Ovary (tissue), 9 donors: Measurements from ENCODE around the gene LYSET. TPM values are rescaled to one million over a fixed set of nuclear protein-coding genes. Genes with fewer than 3 reads are reported as not detected.
"Not testable (repeated sequence)": the region's sequence is repeated elsewhere in the genome, so short reads cannot be mapped to it uniquely, and the experiment has no call there.

Source experiments
- DNase-seq, 5 donors: peaks; one replicate each; pipeline ENCODE4 v3.0.0-alpha.2; 2019 to 2020
- H3K27ac ChIP-seq, 2 donors: fragments of 200-600 bp; one replicate each; pipeline versions ENCODE4 v1.5.1 to v1.8.0; 2019 to 2022
- H3K27me3 ChIP-seq: fragments of 200-600 bp; one replicate; pipeline ENCODE4 v1.8.0; 2022
- H3K36me3 ChIP-seq: fragments of 200-600 bp; sonication (generic); one replicate; pipeline ENCODE4 v1.5.1; 2019
- H3K4me1 ChIP-seq: one replicate; pipeline ENCODE4 v1.8.1; 2013; ENCODE audit warnings: mild to moderate bottlenecking, moderate library complexity; ENCODE audit not compliant: insufficient read depth
- H3K4me3 ChIP-seq: fragments of 200-600 bp; sonication (generic); one replicate; pipeline ENCODE4 v1.5.1; 2017
- H3K9me3 ChIP-seq, 2 donors: fragments of 200-600 bp in 1 of 2; sonication (generic) in 1 of 2; one replicate each; pipeline versions ENCODE4 v1.5.1 to v1.8.1; 2013 to 2019; ENCODE audit warnings: mild to moderate bottlenecking in 1 of 2, moderate library complexity in 1 of 2
- CTCF ChIP-seq, 3 donors: fragments of 450-650 bp in 2 of 3; fragments of 200-600 bp in 1 of 3; IDR thresholded peaks; one replicate each; pipeline versions ENCODE4 v1.5.1 to v1.8.0; 2016 to 2022; ENCODE audit warnings: antibody characterized with exemption in 3 of 3, mild to moderate bottlenecking in 1 of 3
- EP300 ChIP-seq: sonication (generic); formaldehyde crosslinking; IDR thresholded peaks from one replicate; pipeline ENCODE4 v1.6.1; 2017; ENCODE audit warnings: antibody characterized with exemption
- POLR2A ChIP-seq: fragments of 450-650 bp; IDR thresholded peaks from one replicate; pipeline ENCODE4 v1.6.1; 2017; ENCODE audit warnings: antibody characterized with exemption, mild to moderate bottlenecking, moderate library complexity
- WGBS, 3 donors: extraction: QIAGEN DNeasy Blood & Tissue Kit in 1 of 3; methylation state at CpG; one replicate each; pipeline versions ENCODE4 v1.1.5 to v1.1.7; 2013 to 2017; 5-methylcytosine and 5-hydroxymethylcytosine counted together
- intact Hi-C, 4 donors: fragments of 100-400 bp; cut with DNase I; formaldehyde crosslinking; loops; one replicate each; pipeline versions ENCODE4 v1.11.0 to v1.15.1; 2022 to 2023
- polyA plus RNA-seq, 2 donors: library from polyadenylated mRNA; stranded (reverse); fragments of 200-250 nt in 1 of 2; fragments of 350-450 nt in 1 of 2; fragmentation: Illumina TruSeq in 1 of 2; extraction: RNeasy Lipid Tissue Mini Kit (QIAGEN cat#74804) in 1 of 2; gene quantifications; one replicate each; pipeline ENCODE4 v1.2.3, GENCODE V29; 2013 to 2014
- total RNA-seq, 7 donors: library from RNA; depleted of rRNA in 2 of 7; stranded (reverse); fragments of >200 nt in 2 of 7; fragmentation: NEBNext Ultra II Directional in 3 of 7; extraction: Animal tissue kit (Norgen Biotek cat#: 25700) in 3 of 7; gene quantifications; one replicate each; pipeline versions ENCODE4 v1.1.0 to v1.2.4, GENCODE V29; 2016 to 2023
- donor health status: DM: no; HTN: no; CAD: no; lungs with moderate emphysema.
- donor health status: DM: no; HTN: no; CAD: no.
- donor health status: Bipolar disorder and iron deficiency.
- donor health status: DM: yes; HTN: yes; CAD: no.
- donor health status: DM: no; HTN: no; CAD: no.
- donor health status: DM: yes; HTN: yes; CAD: no.

Gene LYSET
- total and polyA plus RNA-seq, 9 donors = 8.0 to 22.2 (median 17.0) TPM

- H3K9me3 ChIP-seq = no peaks in the 10 kb centered on the region
- no peak overlapping the region for H3K27ac ChIP-seq
- intact Hi-C loops = no loop called here
- WGBS, 3 donors = 44 to 67% (median 55%) methylated on average over 4 of the region's 4 CpGs
- DNase-seq = no peak
- H3K36me3 ChIP-seq = no peaks in the 10 kb centered on the region
- H3K4me1 ChIP-seq = peaks cover 4% of the 10 kb centered on the region
- TF ChIP-seq EP300 (no peak), CTCF (IDR thresholded peaks at IDR 0.05) (no peak), POLR2A (no peak)
- no peak overlapping the region for H3K4me3 ChIP-seq
- no peaks in the 10 kb centered on the region for H3K27me3 ChIP-seq
These were observed 13.7 kb upstream of the LYSET start for GRCh38 chr14:93171376-93171775.

GRCh38 chr14:93173943-93174395 lies 11.1 kb upstream of the LYSET start:
- Histone ChIP-seq H3K4me3 (no peak overlapping the region), H3K36me3 (no peaks in the 10 kb centered on the region), H3K27me3 (no peaks in the 10 kb centered on the region), H3K27ac (no peak overlapping the region), H3K9me3 (no peaks in the 10 kb centered on the region), H3K4me1 (peaks cover 3% of the 10 kb centered on the region)
- 15 to 21% (median 15%) methylated on average over 10 of the region's 10 CpGs for WGBS, 3 donors
- intact Hi-C loops = no loop called here
- no peak for DNase-seq
- TF ChIP-seq CTCF (IDR thresholded peaks at IDR 0.05) (no peak), EP300 (no peak), POLR2A (no peak)

- not testable (repeated sequence) for H3K27me3 ChIP-seq, H3K27ac ChIP-seq, H3K9me3 ChIP-seq, H3K4me1 ChIP-seq, H3K36me3 ChIP-seq, H3K4me3 ChIP-seq, DNase-seq
- intact Hi-C loops = loop anchor here in 1 of 4 donors (5.0 kb wide), 1 partner anchor 1272 kb away; no protein-coding TSS in a partner anchor
- WGBS, 3 donors = 74 to 80% (median 77%) methylated on average over 5 of the region's 5 CpGs
These were observed 10.4 kb upstream of the LYSET start for GRCh38 chr14:93174731-93175130.

GRCh38 chr14:93175492-93175891 lies 9.6 kb upstream of the LYSET start:
- 45 to 62% (median 49%) methylated on average over 6 of the region's 6 CpGs for WGBS, 3 donors
- intact Hi-C loops = loop anchor here in 1 of 4 donors (5.0 kb wide), 1 partner anchor 1273 kb away; no protein-coding TSS in a partner anchor
- Histone ChIP-seq H3K36me3 (no peaks in the 10 kb centered on the region), H3K9me3 (no peaks in the 10 kb centered on the region), H3K27ac (no peak overlapping the region), H3K27me3 (no peaks in the 10 kb centered on the region), H3K4me1 (peaks cover 3% of the 10 kb centered on the region), H3K4me3 (no peak overlapping the region)
- no peak for DNase-seq
- TF ChIP-seq CTCF (IDR thresholded peaks at IDR 0.05) (no peak), EP300 (no peak), POLR2A (no peak)

GRCh38 chr14:93183596-93184317 lies 1.4 kb upstream of the LYSET start:
- Histone ChIP-seq H3K27ac (peak overlapping the region in 1 of 2 donors; percentile 89), H3K9me3 (no peaks in the 10 kb centered on the region), H3K4me3 (peak overlapping the region; percentile 95), H3K4me1 (peaks cover 9% of the 10 kb centered on the region), H3K27me3 (no peaks in the 10 kb centered on the region), H3K36me3 (no peaks in the 10 kb centered on the region)
- TF ChIP-seq POLR2A (no peak), CTCF (IDR thresholded peaks at IDR 0.05) (no peak), EP300 (no peak)
- intact Hi-C loops = no loop called here
- 47 to 49% (median 48%) methylated on average over 17 of the region's 17 CpGs for WGBS, 3 donors
- DNase-seq = no peak
